HFF-Myc (cell line): ENCODE measurements around the gene LASP1NB.

ENCODE experiments used
- DNase-seq: peaks from one replicate; pipeline ENCODE4 v3.0.0-alpha.2; 2011; ENCODE audit warnings: low read depth; ENCODE audit errors: extremely low read depth
- H3K4me3 ChIP-seq: replicated peaks from 2 replicates; pipeline ENCODE4 v1.5.1; 2011; ENCODE audit warnings: low read depth, mild to moderate bottlenecking, control low read depth, low read length
- CTCF ChIP-seq: IDR thresholded peaks from 2 replicates; pipeline ENCODE4 v1.5.1; 2012; ENCODE audit warnings: mild to moderate bottlenecking, low read depth, low read length, control low read depth; ENCODE audit errors: missing control alignments

Gene LASP1NB

GRCh38 chr17:38883592-38884526 is 41.6 kb upstream of the LASP1NB start:
- H3K4me3 ChIP-seq, result no peak overlapping the region
- TF ChIP-seq CTCF, result no peak
- DNase-seq, result no peak

GRCh38 chr17:38885044-38885727 is 40.2 kb upstream of the LASP1NB start:
- no peak for TF ChIP-seq CTCF
- no peak overlapping the region for H3K4me3 ChIP-seq
- DNase-seq, result no peak

GRCh38 chr17:38885728-38886642 is 39.4 kb upstream of the LASP1NB start:
- no peak for TF ChIP-seq CTCF
- DNase-seq, result no peak
- no peak overlapping the region for H3K4me3 ChIP-seq

GRCh38 chr17:38886643-38887010 is 38.8 kb upstream of the LASP1NB start:
- no peak for TF ChIP-seq CTCF
- no peak overlapping the region for H3K4me3 ChIP-seq
- DNase-seq, result no peak

GRCh38 chr17:38888842-38889241 is 36.6 kb upstream of the LASP1NB start:
- H3K4me3 ChIP-seq, result no peak overlapping the region
- no peak for DNase-seq
- no peak for TF ChIP-seq CTCF

- DNase-seq, result no peak
- no peak for TF ChIP-seq CTCF
- H3K4me3 ChIP-seq, result no peak overlapping the region
Measured at GRCh38 chr17:38889745-38890409, 35.5 kb upstream of the LASP1NB start.
